ENCODE results near the gene RANBP3L.
"Not testable (repeated sequence)": the region's sequence is repeated elsewhere in the genome, so short reads cannot be mapped to it uniquely, and the experiment has no call there.

The RANBP3L gene

DNA sequence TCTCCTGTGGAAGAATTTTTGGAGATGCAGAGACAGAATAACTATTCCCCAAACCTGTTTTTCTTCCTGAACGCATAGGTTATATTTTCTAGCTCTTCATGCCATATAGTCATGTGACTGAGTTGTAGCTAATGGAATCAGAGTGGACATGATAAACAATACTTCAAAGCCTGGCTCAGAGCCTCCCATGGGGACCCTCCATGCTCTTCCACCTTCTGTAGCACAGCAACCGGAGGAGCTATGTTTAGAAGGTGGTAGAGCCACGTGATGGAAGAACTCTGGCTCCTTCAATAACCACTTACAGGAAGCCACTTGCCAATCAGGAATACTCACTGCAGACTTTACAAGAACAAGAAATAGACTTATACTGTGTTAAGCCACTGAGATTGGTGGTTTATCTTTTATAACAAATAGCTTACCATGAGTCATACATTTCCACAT lies 99.2 kb downstream of the RANBP3L start:
- FAIRE-seq: no peak

DNA sequence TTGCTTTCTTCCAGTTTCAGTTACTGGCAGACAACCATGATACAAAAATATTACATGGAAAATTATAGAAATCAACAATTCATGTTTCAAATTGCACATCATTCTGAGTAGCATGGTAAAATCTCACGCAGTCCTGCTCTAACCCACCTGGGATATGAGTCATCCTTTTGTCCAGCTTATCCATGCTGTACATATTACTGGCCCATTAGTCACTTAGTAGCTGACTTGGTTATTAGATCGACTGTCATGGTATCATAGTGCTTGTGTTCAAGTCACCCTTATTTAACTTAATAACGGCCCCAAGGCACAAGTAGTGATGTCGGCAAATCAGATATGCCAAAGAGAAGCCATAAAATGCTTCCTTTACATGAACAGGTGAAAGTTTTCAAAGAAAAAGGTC lies 101.2 kb downstream of the RANBP3L start:
- no peak for FAIRE-seq

DNA sequence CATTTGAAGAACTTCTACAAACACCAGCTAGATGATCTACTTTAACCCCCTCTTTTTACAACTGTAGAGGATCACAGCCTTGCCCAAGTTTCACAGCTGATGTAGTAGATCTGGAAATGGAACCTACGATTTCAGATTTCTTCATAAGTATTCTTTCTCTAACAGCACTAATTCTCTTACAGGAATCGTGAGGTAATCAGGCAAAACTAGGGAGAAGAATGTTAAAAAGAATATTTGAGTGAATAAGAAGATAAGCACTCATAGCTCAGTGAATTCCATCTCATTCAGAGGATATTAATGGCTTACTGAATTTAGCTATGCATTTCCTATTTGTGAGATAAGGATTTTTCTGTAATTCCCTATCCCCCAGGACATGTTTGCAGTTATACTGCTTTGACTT lies 102.1 kb downstream of the RANBP3L start:
- FAIRE-seq: no peak

DNA sequence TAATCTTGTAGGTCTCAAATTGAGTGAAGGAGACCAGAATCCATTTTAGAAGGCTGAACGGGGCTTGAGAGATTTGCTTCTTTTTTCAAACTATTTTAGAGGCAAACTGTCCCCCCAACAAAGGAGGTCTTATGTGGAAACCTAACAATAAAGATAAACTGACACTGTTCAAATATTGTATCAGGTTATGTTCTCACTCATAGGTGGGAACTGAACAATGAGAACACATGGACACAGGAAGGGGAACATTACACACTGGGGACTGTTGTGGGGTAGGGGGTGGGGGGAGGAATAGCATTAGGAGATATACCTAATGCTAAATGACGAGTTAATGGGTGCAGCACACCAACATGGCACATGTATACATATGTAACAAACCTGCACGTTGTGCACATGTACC lies 102.9 kb downstream of the RANBP3L start:
- not testable (repeated sequence) for FAIRE-seq

All from colon (tissue), 2 donors.